ENCODE data around the gene SAMM50.
"Not testable (repeated sequence)": the region's sequence is repeated elsewhere in the genome, so short reads cannot be mapped to it uniquely, and the experiment has no call there.

The SAMM50 gene

DNA sequence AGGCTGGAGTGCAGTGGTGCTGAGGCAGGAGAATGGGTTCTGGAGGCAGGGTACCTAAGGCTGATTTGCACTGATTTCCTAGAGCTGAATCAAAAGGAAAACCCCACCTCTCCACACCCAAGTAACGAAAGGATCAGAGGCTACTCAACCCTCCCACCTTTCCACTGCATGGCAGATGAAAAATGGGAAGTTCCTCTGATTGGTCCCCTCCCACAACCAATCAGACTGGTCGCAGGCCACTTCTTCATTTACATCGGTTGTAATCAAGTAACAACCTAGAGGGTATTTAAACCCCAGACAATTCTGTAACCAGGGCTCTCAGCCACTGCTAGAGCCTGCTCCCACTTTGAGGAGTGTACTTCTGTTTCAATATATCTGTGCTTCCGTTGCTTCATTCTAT lies 50.3 kb downstream of the SAMM50 start:
- DNase-seq, result no peak

DNA sequence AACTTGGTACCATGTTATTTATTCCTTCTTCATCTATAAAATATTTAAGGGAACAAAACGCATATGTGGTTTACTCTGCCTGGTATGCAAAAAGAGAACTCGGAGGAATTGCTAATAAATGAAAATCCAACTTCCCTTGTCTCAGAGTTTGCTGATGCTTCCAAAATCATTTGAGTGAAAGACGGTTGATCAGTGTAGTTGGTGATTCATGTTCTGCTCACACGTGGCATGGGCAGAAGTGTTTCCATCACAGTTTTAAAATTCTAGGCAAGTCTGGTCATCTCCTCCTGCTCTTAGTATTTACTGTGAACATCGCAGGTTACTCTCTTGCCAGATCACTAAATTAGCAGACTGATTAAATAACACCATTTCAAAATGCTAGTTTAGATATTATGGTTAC lies 56.9 kb downstream of the SAMM50 start:
- DNase-seq, result no peak

DNA sequence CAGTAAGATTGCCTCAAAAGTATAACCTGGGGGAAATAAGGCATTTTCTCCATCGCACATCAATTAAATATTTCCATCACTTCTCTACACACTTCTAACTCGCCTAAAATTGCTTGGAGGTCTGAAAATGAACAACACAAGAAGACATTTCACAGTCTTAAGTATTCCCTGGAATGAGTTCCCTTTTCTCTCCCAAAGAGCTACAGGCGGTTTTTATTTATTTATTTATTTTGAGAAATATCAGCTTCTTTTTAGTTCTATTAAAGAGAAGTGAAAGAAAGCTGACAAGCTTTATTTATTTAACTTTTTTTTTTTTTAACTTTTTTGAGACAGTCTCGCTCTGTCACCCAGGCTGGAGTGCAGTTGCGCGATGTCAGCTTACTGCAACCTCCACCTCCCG lies 57.3 kb downstream of the SAMM50 start:
- DNase-seq, result no peak

- no peak for DNase-seq
These were observed 59.0 kb downstream of the SAMM50 start for GRCh38 chr22:44014241-44014640.

GRCh38 chr22:44016586-44016985 lies 61.3 kb downstream of the SAMM50 start:
- DNase-seq, result not testable (repeated sequence)

DNA sequence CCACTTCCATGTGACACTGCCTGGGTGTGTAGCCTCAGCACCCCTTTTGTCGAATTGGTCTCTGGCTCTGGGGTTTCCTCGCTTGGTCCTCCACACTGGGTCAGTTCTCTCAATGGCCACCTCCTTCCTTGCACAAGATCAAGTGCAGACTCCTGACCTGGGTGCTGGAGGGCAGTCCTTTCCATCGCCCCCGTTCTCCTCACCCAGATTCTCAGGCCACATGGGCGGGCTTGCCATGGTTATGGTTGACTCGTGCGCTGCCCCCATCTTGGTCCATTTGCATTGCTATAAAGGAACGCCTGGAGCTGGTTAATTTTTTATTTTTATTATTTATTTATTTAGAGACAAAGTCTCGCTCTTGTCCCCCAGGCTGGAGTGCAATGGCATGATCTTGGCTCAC lies 63.4 kb downstream of the SAMM50 start:
- no peak for DNase-seq

- no peak for DNase-seq
These were observed 64.2 kb downstream of the SAMM50 start for GRCh38 chr22:44019416-44019815.

DNA sequence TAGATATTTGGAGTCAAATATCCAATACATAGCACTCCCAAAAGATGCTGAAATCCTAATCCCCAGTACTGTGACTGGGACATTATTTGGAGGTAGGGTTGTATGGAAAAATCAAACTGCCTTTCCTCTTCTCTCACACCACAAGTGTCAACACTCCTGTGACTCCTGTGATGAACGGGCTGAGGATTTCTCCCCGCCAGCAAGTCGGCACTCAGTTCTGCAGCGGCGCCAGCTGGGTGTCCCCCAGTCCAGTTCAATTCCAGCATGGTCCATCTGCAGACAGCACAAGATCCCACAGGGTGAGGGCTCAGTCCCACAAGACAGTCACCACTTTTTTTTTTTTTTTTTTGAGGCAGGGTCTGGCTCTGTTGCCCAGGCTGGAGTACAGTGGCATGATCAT lies 64.6 kb downstream of the SAMM50 start:
- DNase-seq, result no peak

GRCh38 chr22:44020981-44021380 lies 65.7 kb downstream of the SAMM50 start:
- DNase-seq, result no peak

DNA sequence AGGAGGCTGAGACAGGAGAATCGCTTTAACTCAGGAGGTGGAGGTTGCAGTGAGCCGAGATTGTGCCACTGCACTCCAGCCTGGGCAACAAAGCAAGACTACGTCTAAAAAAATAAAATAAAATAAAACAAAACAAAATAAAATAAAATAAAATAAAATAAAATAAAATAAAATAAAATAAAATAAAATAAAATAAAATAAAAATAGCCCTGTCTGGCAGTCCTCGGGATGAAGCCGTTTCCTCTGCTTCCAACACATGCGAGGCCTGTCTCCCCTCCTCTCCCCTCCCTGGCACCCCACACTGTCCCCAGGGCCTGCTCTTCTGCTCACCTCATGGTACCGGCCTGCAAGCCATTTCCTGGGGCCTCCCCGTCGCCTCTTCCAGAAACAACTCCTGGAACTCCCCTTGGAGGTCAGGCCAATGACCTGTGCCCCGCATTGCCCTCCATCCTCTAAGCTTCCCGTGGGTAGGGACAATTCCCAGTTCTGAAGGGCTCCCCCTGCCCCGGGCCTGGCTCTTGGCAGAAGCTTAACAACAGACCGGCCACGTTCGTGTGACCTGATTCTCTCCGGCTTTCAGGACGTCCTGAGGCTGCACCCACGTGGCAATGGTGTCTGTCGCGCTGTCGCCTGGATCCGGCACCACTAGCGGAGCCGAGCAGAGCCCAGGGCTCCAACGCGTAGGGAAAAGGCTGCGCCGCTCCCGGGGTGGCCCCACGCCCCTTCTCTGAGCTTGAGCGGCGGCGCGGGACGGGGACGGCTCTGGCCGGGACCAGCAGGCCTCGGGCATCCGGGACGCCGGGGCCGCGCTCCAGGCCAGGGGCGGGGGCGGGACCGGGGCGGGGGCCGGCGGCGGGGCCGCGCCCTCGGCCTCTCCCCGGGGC lies 68.4 kb downstream of the SAMM50 start:
- DNase-seq, result no peak

DNA sequence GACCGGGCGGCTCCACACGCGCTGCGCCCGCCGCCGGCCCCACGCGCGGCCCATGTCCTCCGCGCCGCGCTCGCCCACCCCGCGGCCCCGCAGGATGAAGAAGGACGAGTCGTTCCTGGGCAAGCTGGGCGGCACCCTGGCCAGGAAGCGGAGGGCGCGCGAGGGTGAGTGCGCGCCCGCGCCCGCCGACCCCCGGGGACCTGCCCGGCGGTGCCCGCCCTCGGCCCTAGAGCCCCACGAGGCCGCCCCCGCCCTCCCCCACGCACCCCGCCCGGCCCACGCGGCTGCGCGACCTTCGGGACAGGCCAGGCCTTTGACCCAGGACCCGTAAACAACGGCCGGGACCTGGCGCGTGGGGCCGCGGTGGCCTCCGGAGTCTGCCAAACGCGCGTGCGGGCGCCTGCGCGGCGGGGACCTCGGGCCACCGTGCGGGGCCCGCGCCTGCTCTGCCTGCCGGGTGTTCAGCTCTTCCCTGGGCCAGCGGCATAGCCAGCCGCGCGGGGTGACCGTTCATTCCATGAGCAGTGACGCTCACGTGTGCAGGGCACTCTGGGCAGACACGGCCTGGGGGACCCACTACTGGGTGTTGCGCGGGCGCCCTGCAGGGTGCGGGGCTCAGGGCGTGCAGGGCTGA lies 69.2 kb downstream of the SAMM50 start, which contains the start of gene PARVB:
Gene PARVB, plus strand, starts transcription at position 15 of the 634 bp plus-strand sequence. Its CDS starts 38 bp downstream, at position 53.
- no peak for DNase-seq

GRCh38 chr22:44025171-44026065 lies 70.2 kb downstream of the SAMM50 start:
- DNase-seq, result no peak

GRCh38 chr22:44026066-44026629 lies 70.9 kb downstream of the SAMM50 start:
- no peak for DNase-seq

- no peak for DNase-seq
These were observed 71.6 kb downstream of the SAMM50 start for GRCh38 chr22:44026630-44027511.

- no peak for DNase-seq
These were observed 72.8 kb downstream of the SAMM50 start for GRCh38 chr22:44028091-44028490.

- no peak for DNase-seq
These were observed 73.8 kb downstream of the SAMM50 start for GRCh38 chr22:44029069-44029468.

DNA sequence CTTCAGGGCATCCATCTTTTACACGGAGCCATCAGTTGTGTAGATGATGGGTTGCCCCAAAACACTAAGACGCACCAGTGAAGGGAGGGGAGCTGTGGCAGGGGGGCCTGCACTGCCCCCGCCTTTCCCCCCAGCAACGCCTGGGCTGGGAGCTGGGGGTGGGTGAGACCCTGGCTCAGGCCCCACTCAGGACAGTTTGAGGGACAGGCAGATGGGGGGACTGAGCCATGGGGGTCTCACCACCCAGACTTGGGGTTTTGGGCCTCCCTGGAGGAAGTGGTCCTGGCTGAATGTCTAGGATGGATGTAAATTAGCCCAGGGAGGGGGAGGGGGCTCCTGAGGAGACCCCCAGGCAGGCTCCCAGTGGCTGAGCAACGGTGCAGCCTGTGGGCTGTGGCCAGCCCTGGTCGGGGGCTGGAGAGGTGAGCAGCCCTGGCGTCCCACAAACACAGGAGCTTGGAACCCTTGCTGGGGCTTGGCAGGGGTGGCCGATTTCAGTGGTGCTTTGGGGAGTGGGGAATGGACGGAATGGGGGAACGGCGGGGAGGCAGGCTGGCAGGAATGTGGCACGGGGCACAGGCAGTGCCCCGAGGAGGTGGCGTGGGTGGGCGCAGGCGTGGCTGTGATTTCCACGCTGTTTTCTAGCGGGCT lies 74.9 kb downstream of the SAMM50 start:
- DNase-seq, result no peak

DNA sequence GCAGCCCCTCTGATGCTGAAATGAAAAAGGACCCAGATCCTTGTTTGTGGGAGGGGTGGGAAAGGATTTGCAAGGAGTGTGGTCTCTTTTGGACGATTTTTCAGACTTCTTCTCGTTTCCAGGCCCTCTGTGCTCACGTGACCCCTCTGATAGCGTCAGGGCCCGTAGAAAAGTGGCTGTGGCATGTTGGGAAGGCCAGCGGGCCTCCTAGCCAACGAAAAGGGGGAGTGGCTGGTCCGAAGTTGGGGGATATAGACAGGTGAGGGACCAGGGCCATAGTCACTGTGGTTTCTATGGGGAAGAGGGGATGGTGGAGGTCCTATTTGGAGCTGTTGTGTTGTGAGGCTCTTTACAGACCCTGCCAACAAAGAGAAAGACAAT lies 75.5 kb downstream of the SAMM50 start:
- DNase-seq, result no peak

- DNase-seq, result no peak
These were observed 76.1 kb downstream of the SAMM50 start for GRCh38 chr22:44031158-44031952.

GRCh38 chr22:44032126-44032730 lies 77.0 kb downstream of the SAMM50 start:
- DNase-seq, result no peak

Data from NCI-H1048 (cell line).